ENCODE measurements around the gene SLC22A5.

SLC22A5 gene

DNA sequence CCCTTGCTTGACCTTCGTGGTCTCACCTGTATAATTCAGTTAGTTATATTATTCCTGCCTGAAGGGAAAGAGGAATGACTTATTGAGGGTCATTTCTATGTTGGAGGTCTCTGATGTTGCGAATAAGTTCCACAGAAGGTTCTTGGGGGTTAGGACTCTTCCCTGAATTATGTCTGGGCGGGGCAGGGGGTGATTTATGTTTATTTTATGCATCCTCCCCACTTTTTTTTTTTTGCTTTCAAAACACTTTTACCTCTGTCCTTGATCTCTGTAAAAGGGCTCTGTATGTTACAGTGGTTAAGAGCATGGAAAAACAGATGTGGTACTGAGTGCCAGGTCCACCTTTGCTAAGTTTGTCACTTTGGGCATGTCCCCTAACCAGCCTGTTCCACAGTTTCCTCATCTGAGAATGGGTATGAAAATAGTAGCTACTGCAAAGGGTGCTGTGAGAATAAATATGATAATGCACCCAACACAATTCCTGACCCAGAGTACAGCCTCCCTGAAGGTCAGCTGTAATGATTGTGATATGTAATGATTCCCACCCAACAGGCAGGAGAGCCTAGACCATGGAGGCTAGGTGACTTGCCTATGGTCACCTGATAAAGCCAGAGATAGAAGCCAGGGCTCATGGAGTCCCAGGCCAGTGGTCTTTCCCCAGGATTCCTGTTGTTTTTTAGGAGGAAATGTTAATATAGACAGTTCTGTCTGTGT, 54.8 kb downstream of the SLC22A5 start:
- H3K9ac ChIP-seq (ENCODE audit: low read length in 5 of 5) = peak overlapping the region in 2 of 5 donors; percentile 17 to 31
- peak overlapping the region; percentile 99 for H3K27ac ChIP-seq (ENCODE audit: low read depth, low read length)
- H3K4me1 ChIP-seq (ENCODE audit: control insufficient read depth in 5 of 5, insufficient read depth in 5 of 5, low read length in 5 of 5) = peaks cover 34 to 98% (median 96%) of the 10 kb centered on the region in 5 donors
- no peaks in the 10 kb centered on the region for H3K27me3 ChIP-seq (ENCODE audit: control insufficient read depth in 5 of 5, insufficient read depth in 4 of 5, low read length in 5 of 5)
- H3K9me3 ChIP-seq (ENCODE audit: control insufficient read depth in 5 of 5, low read length in 5 of 5) = no peaks in the 10 kb centered on the region
- H3K4me3 ChIP-seq (ENCODE audit: low read depth in 1 of 5, low read length in 5 of 5) = no peak overlapping the region
- H3K36me3 ChIP-seq (ENCODE audit: control insufficient read depth in 5 of 5, insufficient read depth in 5 of 5, low read length in 5 of 5) = peaks cover 0 to 20% (median 4%) of the 10 kb centered on the region in 5 donors

DNA sequence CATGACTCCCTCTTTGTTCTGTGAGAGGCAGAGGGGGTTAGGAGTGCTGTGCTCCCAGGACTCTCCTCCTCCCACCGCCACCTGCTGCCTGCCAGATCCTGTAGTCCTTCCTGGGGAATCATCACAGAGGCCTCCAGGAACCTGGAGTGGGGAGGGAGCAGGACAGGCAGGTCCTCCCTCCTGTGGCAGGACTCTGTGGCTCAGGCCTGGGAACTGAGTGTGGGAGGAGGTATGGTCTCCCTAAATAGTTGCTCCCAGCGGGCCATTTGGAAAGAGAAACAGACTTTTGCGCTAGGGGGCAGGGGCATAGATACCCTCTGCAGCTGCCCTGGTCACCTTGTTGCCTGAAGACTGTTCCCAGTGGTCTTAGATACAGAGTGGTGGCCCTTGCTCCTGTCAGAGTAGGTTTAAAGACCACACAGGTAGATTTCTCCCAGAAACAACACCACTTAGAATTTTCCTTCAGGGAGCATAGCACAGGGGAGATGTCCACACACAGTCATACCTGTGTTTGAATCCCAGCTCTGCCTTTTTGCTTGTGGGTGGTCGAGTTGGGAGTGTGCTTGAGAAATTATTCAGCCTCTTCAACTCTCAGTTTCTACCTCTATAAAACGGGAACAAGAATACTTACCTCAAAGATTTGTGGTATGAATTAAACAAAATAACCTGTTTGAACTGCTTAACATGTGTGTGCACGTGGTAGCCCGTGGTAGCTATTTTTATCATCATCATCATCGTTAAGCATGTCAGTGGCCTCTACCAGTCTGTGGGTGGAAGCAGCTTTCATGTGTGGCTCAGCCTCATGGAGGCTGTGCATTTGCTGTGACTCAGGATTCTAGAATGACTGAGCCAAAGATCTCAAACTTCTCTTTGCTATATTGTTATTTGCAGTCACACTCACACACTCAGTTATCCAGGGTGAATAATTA, 55.8 kb downstream of the SLC22A5 start:
- H3K4me3 ChIP-seq (ENCODE audit: low read depth in 1 of 5, low read length in 5 of 5) = no peak overlapping the region
- H3K36me3 ChIP-seq (ENCODE audit: control insufficient read depth in 5 of 5, insufficient read depth in 5 of 5, low read length in 5 of 5) = peaks cover 0 to 17% (median 2%) of the 10 kb centered on the region in 5 donors
- no peaks in the 10 kb centered on the region for H3K27me3 ChIP-seq (ENCODE audit: control insufficient read depth in 5 of 5, insufficient read depth in 4 of 5, low read length in 5 of 5)
- peak overlapping the region; percentile 99 for H3K27ac ChIP-seq (ENCODE audit: low read depth, low read length)
- peak overlapping the region in 3 of 5 donors; percentile 15 to 31 (median 17) for H3K9ac ChIP-seq (ENCODE audit: low read length in 5 of 5)
- peaks cover 34 to 98% (median 93%) of the 10 kb centered on the region in 5 donors for H3K4me1 ChIP-seq (ENCODE audit: control insufficient read depth in 5 of 5, insufficient read depth in 5 of 5, low read length in 5 of 5)
- no peaks in the 10 kb centered on the region for H3K9me3 ChIP-seq (ENCODE audit: control insufficient read depth in 5 of 5, low read length in 5 of 5)

DNA sequence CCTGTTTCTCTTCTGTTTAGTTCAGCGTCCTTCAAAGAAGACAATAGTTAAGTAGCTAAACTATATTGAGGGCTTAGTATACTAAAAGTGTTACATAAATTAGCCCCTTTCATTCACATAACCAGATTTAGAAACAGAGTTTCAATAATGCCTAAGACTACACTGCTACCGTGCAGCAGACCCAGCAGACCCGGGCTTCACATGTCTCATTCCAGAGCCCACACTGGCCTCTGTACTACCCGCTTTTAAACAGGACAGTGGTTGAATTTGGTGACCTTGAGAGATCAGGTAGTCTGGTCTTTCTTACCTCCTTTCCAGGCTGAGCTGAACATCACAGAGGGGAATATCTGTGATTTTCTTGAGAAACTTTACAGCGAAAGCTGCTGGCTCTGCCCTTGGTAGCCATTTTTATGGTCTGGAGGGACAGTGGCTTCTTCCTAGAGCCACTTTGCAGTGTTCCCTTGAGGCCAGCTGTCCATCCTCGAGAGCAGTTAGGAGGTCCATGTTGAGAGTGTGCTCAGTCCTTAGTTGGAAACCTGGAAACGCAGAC, 56.5 kb downstream of the SLC22A5 start:
- H3K4me3 ChIP-seq (ENCODE audit: low read depth in 1 of 5, low read length in 5 of 5) = no peak overlapping the region
- no peaks in the 10 kb centered on the region for H3K9me3 ChIP-seq (ENCODE audit: control insufficient read depth in 5 of 5, low read length in 5 of 5)
- H3K27me3 ChIP-seq (ENCODE audit: control insufficient read depth in 5 of 5, insufficient read depth in 4 of 5, low read length in 5 of 5) = no peaks in the 10 kb centered on the region
- peaks cover 0 to 14% (median 2%) of the 10 kb centered on the region in 5 donors for H3K36me3 ChIP-seq (ENCODE audit: control insufficient read depth in 5 of 5, insufficient read depth in 5 of 5, low read length in 5 of 5)
- peak overlapping the region; percentile 94 for H3K27ac ChIP-seq (ENCODE audit: low read depth, low read length)
- H3K9ac ChIP-seq (ENCODE audit: low read length in 5 of 5) = peak overlapping the region in 2 of 5 donors; percentile 15 to 31
- H3K4me1 ChIP-seq (ENCODE audit: control insufficient read depth in 5 of 5, insufficient read depth in 5 of 5, low read length in 5 of 5) = peaks cover 34 to 96% (median 85%) of the 10 kb centered on the region in 5 donors

DNA sequence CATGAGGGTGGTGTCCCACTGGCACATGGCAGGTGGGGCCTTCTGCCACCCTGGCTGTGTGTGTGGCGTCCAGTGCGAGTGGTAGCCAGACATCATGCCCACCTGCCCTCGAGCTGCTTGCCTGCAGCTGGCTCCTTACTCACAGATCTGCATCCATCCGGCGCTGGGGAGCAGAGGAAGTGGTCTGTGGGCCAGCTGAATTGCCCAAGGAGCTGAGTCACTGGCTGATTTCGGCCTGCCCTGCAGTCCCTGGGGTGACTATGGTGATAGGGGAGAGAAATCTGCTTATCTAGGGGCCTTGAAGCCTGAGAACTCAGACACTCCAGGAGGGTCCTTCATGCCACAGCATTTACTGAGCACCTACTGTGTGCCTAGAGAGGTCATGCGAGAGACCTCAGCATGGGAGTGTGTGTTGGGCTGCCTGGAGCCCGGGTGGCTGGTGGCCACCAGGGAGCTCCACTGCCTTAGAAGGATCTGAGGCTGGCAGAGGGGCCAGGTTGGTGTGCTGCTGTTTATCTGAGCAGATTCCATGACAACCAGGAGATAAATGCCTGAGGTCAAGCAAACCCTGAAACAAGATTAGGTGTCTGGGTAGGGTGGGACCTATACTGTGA, 57.1 kb downstream of the SLC22A5 start:
- H3K36me3 ChIP-seq (ENCODE audit: control insufficient read depth in 5 of 5, insufficient read depth in 5 of 5, low read length in 5 of 5) = peaks cover 0 to 14% (median 2%) of the 10 kb centered on the region in 5 donors
- no peaks in the 10 kb centered on the region for H3K9me3 ChIP-seq (ENCODE audit: control insufficient read depth in 5 of 5, low read length in 5 of 5)
- peaks cover 34 to 92% (median 80%) of the 10 kb centered on the region in 5 donors for H3K4me1 ChIP-seq (ENCODE audit: control insufficient read depth in 5 of 5, insufficient read depth in 5 of 5, low read length in 5 of 5)
- no peak overlapping the region for H3K4me3 ChIP-seq (ENCODE audit: low read depth in 1 of 5, low read length in 5 of 5)
- H3K9ac ChIP-seq (ENCODE audit: low read length in 5 of 5) = peak overlapping the region in 4 of 5 donors; percentile 30 to 57 (median 32)
- H3K27ac ChIP-seq (ENCODE audit: low read depth, low read length) = peak overlapping the region; percentile 94
- no peaks in the 10 kb centered on the region for H3K27me3 ChIP-seq (ENCODE audit: control insufficient read depth in 5 of 5, insufficient read depth in 4 of 5, low read length in 5 of 5)

DNA sequence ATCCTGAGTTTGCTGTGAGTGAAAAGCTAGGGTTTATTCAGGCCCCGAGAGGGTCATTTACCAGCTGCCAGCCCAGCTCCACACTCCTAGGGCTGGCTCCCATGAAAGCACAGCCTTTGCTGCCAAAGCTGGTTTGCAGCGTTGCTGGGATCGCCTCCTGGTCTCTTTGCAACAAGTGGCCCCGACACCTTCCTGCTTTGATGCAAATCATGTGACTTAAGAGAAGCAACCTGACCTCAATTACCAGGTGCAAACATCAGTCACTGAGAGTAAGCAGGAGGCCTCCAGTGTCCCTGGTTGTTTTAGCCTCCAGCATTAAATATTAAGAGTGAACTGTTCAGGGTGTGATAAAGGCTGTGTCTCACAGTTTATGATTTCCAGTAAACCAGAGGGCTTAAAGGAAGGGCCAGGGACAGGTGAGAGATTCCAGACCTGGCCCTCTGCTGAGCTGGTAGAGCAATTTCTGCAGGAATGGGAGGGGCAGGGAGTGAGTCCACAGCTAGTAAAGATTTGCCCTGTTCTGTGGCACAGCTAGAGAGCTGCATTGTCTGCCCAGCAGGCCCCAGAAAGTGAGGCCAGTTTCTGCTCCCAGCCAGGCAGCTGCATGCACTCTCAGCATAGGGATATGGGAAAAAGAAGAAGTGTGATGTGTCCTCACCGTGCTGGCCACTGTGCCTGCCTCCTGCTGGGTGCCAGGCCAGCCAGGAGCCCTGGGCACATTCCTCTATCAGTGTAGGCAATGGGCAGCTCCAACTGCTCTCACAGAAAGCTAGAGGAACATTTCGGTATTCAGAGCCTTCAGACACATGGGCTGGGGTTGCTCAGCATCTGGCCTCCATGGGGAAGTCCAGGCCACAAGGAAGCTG, 58.0 kb downstream of the SLC22A5 start:
- H3K4me1 ChIP-seq (ENCODE audit: control insufficient read depth in 5 of 5, insufficient read depth in 5 of 5, low read length in 5 of 5) = peaks cover 33 to 92% (median 73%) of the 10 kb centered on the region in 5 donors
- peak overlapping the region; percentile 9 to 57 (median 30) for H3K9ac ChIP-seq (ENCODE audit: low read length in 5 of 5)

DNA sequence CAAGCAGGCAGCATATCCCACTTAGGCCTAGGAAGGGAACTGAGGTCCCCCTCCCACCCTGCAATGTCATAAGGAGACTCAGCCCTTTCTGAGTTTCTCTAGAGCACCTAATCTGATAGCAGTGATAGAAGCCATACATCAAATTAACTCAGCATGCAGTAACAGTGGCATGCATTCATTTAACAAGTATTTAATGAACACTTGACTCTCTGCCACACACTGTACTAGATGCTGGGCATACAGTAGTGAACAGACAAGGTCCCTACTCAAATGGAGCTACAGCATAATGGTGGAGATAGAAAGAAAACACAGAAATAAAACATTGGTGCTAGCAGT, 58.6 kb downstream of the SLC22A5 start:
- peak overlapping the region in 3 of 5 donors; percentile 6 to 12 (median 9) for H3K9ac ChIP-seq (ENCODE audit: low read length in 5 of 5)
- peaks cover 0 to 12% (median 3%) of the 10 kb centered on the region in 5 donors for H3K36me3 ChIP-seq (ENCODE audit: control insufficient read depth in 5 of 5, insufficient read depth in 5 of 5, low read length in 5 of 5)
- no peak overlapping the region for H3K4me3 ChIP-seq (ENCODE audit: low read depth in 1 of 5, low read length in 5 of 5)
- H3K27me3 ChIP-seq (ENCODE audit: control insufficient read depth in 5 of 5, insufficient read depth in 4 of 5, low read length in 5 of 5) = no peaks in the 10 kb centered on the region
- H3K27ac ChIP-seq (ENCODE audit: low read depth, low read length) = peak overlapping the region; percentile 94
- no peaks in the 10 kb centered on the region for H3K9me3 ChIP-seq (ENCODE audit: control insufficient read depth in 5 of 5, low read length in 5 of 5)
- H3K4me1 ChIP-seq (ENCODE audit: control insufficient read depth in 5 of 5, insufficient read depth in 5 of 5, low read length in 5 of 5) = peaks cover 29 to 88% (median 67%) of the 10 kb centered on the region in 5 donors

More for the DNA sequence above, 58.0 kb downstream of the SLC22A5 start:
- no peaks in the 10 kb centered on the region for H3K27me3 ChIP-seq (ENCODE audit: control insufficient read depth in 5 of 5, insufficient read depth in 4 of 5, low read length in 5 of 5)
- peaks cover 0 to 17% (median 2%) of the 10 kb centered on the region in 5 donors for H3K36me3 ChIP-seq (ENCODE audit: control insufficient read depth in 5 of 5, insufficient read depth in 5 of 5, low read length in 5 of 5)
- H3K4me3 ChIP-seq (ENCODE audit: low read depth in 1 of 5, low read length in 5 of 5) = no peak overlapping the region
- H3K9me3 ChIP-seq (ENCODE audit: control insufficient read depth in 5 of 5, low read length in 5 of 5) = no peaks in the 10 kb centered on the region
- H3K27ac ChIP-seq (ENCODE audit: low read depth, low read length) = peak overlapping the region; percentile 94

DNA sequence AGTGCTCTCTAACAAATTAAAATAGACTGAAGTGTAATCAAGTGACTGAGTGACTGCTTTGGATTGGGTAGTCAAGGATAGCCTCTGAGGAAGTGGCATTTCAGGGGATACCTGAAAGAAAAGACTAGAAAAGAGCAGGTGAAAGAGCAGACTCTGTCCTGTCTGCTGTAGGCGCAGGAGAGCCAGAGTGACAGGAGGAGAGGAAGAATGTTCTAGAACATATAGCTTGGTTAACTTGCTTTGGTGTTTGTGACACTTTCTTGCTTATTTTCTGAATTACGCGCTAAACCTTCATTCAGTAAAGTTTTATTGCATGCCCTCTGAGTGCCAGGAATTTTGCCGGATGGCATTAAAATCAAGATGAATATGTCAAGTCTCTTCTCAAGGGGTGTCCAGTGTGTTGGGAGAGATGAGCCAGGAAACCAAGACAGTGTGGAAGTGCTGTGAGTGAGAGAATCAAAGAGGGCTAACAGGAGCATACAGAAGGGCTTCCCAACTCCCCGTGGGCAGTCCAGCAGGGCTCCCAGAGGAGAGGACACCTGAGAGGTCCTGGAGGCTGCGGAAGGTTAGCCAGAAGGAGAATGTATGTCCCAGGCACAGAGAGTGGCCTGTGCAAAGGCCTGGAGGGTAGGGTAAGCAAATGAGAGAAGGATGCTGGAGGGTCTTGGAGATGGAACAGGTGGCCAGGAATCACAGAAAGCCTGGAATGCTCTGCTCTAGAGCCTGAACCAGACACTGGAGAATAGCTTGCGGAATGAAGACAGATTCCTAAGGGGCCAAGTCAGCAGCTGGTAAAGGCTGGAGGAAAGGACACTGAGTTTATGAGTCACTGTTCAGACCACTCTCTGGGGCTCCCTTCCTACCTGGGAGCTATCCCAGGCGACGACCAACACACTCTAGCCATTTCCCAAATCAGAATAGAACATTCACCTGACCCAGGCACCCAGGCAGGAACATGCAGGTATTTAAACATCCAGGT, 59.3 kb downstream of the SLC22A5 start:
- peaks cover 26 to 81% (median 61%) of the 10 kb centered on the region in 5 donors for H3K4me1 ChIP-seq (ENCODE audit: control insufficient read depth in 5 of 5, insufficient read depth in 5 of 5, low read length in 5 of 5)
- H3K9ac ChIP-seq (ENCODE audit: low read length in 5 of 5) = peak overlapping the region in 3 of 5 donors; percentile 6 to 20 (median 18)
- H3K9me3 ChIP-seq (ENCODE audit: control insufficient read depth in 5 of 5, low read length in 5 of 5) = no peaks in the 10 kb centered on the region
- no peak overlapping the region for H3K4me3 ChIP-seq (ENCODE audit: low read depth in 1 of 5, low read length in 5 of 5)
- peaks cover 0 to 9% (median 2%) of the 10 kb centered on the region in 5 donors for H3K36me3 ChIP-seq (ENCODE audit: control insufficient read depth in 5 of 5, insufficient read depth in 5 of 5, low read length in 5 of 5)
- H3K27ac ChIP-seq (ENCODE audit: low read depth, low read length) = peak overlapping the region; percentile 94
- no peaks in the 10 kb centered on the region for H3K27me3 ChIP-seq (ENCODE audit: control insufficient read depth in 5 of 5, insufficient read depth in 4 of 5, low read length in 5 of 5)

Measured in subcutaneous abdominal adipose tissue (tissue), 5 donors.